ENCODE results near the gene LRRC72.
"Not testable (repeated sequence)": the region's sequence is repeated elsewhere in the genome, so short reads cannot be mapped to it uniquely, and the experiment has no call there.

LRRC72 gene

DNA sequence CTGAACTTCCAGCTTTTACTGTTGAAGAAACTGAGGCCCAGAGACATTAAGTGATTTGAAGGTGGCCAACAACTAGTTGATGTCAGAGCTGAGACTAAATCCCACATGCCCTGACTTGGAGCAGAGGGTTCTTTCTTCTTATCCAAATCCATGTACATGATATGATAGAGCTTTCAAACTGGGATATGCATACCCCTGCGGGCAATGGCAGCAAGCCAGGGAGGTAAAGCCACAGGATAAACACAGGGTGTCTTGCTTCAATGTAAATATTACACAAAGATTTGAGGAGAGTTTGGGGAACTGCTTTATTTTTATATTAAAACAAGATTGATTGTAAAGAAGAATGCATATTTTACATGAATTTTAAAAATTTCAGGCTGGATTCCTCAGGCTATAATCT, 2.3 kb upstream of the LRRC72 start:
- no peak for TF ChIP-seq Cebpa-rat (IDR thresholded peaks at IDR 0.05)
- no peaks in the 10 kb centered on the region for H3K27me3 ChIP-seq
- H3K36me3 ChIP-seq = no peaks in the 10 kb centered on the region
- no peak overlapping the region for H3K9ac ChIP-seq
- no peak overlapping the region for H3K27ac ChIP-seq
- H4K20me1 ChIP-seq = no peaks in the 10 kb centered on the region
- no peak overlapping the region for H3K4me2 ChIP-seq
- no peak overlapping the region for H3K4me3 ChIP-seq
- H3K9me3 ChIP-seq (replicated peaks in 1 of 11) = no peaks in the 10 kb centered on the region
- H3K4me1 ChIP-seq = no peaks in the 10 kb centered on the region

- no peak for TF ChIP-seq Cebpa-rat (IDR thresholded peaks at IDR 0.05)
- Histone ChIP-seq H3K27ac (no peak overlapping the region), H3K4me3 (no peak overlapping the region), H3K36me3 (no peaks in the 10 kb centered on the region), H3K27me3 (no peaks in the 10 kb centered on the region), H4K20me1 (no peaks in the 10 kb centered on the region), H3K9ac (no peak overlapping the region), H3K9me3 (replicated peaks in 1 of 11) (no peaks in the 10 kb centered on the region), H3K4me1 (no peaks in the 10 kb centered on the region), H3K4me2 (no peak overlapping the region)
Observed at GRCh38 chr7:16528520-16528919, 1.9 kb downstream of the LRRC72 start.

DNA sequence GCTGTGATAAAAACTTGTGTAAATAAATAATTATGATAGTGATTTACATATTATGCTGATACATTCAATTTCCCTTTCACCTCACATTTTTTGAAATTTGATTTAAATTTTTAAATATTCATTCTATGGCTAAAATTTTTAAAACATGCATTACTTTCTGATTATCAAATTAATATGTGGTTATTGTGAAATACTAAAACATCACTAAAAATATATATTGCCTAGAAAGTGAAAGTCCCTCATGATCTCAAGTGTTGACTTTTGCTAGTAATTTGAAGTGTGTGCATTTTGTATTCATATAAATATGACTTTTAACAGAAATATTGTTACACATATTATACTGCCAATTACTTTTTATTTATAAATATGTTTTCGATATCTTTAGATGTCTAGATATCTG, 3.1 kb downstream of the LRRC72 start:
- Histone ChIP-seq H3K9ac (no peak overlapping the region), H3K36me3 (no peaks in the 10 kb centered on the region), H3K4me1 (no peaks in the 10 kb centered on the region)

DNA sequence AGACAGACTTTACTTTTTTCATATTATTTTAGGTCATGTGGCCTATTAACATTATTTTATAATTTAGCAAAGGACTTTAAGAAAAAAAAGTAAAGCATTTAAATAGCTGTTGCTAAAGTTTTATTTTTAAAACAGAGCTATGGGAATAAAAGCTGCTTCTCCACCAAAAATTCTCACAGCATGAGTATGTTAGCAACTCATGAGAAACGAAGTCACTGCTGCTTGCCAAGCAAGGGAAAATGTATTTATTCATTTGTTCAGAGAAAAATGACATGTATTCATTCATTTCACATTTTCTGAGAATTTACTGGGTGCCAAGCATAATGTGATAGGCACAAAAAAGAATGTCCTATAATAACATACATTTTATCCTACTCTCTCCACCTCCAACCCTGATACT, 5.1 kb downstream of the LRRC72 start:
- Histone ChIP-seq H3K27ac (no peak overlapping the region), H3K4me3 (no peak overlapping the region), H3K9ac (no peak overlapping the region), H4K20me1 (no peaks in the 10 kb centered on the region), H3K4me2 (no peak overlapping the region), H3K9me3 (replicated peaks in 1 of 11) (no peaks in the 10 kb centered on the region), H3K36me3 (no peaks in the 10 kb centered on the region), H3K27me3 (no peaks in the 10 kb centered on the region), H3K4me1 (no peaks in the 10 kb centered on the region)
- no peak for TF ChIP-seq Cebpa-rat (IDR thresholded peaks at IDR 0.05)

More for the DNA sequence above, 3.1 kb downstream of the LRRC72 start:
- Histone ChIP-seq H3K4me3 (no peak overlapping the region), H3K4me2 (no peak overlapping the region), H3K9me3 (replicated peaks in 1 of 11) (no peaks in the 10 kb centered on the region), H3K27ac (no peak overlapping the region), H4K20me1 (no peaks in the 10 kb centered on the region), H3K27me3 (no peaks in the 10 kb centered on the region)
- TF ChIP-seq Cebpa-rat (IDR thresholded peaks at IDR 0.05) = no peak

- H3K9me3 ChIP-seq (replicated peaks in 1 of 11) = no peaks in the 10 kb centered on the region
- H3K27ac ChIP-seq = no peak overlapping the region
- no peak overlapping the region for H3K4me2 ChIP-seq
- H3K27me3 ChIP-seq = no peaks in the 10 kb centered on the region
- no peaks in the 10 kb centered on the region for H3K4me1 ChIP-seq
- no peak overlapping the region for H3K4me3 ChIP-seq
- no peak overlapping the region for H3K9ac ChIP-seq
- H3K36me3 ChIP-seq = no peaks in the 10 kb centered on the region
- no peak for TF ChIP-seq Cebpa-rat (IDR thresholded peaks at IDR 0.05)
- no peaks in the 10 kb centered on the region for H4K20me1 ChIP-seq
Observed at GRCh38 chr7:16532272-16532671, 5.6 kb downstream of the LRRC72 start.

DNA sequence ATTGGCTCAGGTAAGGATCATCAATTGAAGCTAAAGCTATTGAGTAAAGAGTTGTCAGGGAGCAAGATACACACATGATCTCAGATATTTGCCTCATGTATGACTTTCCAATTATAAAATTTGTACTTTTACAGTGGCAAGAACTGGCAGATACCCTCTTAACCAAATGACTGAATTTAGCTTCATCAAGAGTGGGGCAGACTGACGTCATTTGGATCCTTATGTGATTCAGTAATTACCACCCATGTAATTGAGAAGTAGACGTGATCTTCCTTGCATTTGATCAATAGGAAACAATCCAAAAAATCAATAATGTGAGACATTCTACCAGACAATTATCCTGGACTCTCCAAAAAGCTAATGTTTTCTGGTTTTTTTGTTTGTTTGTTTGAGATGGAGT, 8.9 kb downstream of the LRRC72 start:
- Histone ChIP-seq H3K9ac (no peak overlapping the region), H3K4me2 (no peak overlapping the region), H3K36me3 (no peaks in the 10 kb centered on the region), H4K20me1 (no peaks in the 10 kb centered on the region), H3K27me3 (no peaks in the 10 kb centered on the region), H3K27ac (no peak overlapping the region), H3K4me3 (no peak overlapping the region), H3K9me3 (replicated peaks in 1 of 11) (peaks cover 0 to 3% (median 0%) of the 10 kb centered on the region in 11 experiments; a peak in 2 of 22 replicates), H3K4me1 (no peaks in the 10 kb centered on the region)
- no peak for TF ChIP-seq Cebpa-rat (IDR thresholded peaks at IDR 0.05)

- not testable (repeated sequence) for H4K20me1 ChIP-seq; H3K4me3 ChIP-seq; H3K4me1 ChIP-seq; H3K4me2 ChIP-seq; H3K27me3 ChIP-seq; H3K27ac ChIP-seq; H3K9me3 ChIP-seq (replicated peaks in 1 of 11); H3K36me3 ChIP-seq; H3K9ac ChIP-seq
Observed at GRCh38 chr7:16540559-16540958, 13.9 kb downstream of the LRRC72 start.

DNA sequence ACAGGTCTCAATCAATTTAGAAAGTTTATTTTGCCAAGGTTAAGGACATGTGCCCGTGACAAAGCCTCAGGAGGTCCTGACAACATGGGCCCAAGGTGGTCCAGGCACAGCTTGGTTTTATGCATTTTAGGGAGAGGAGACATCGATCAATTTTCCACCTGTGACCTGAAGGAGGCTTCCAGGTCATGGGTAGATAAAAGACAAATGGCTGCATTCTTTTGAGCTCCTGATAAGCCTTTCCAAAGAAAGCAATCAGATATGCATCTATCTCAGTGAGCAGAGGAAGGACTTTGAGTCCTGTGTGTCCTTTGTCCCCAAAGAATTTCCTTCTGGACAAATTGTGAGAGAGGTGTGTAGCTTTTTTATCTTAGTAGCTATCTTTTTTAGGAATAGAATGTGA, 15.8 kb downstream of the LRRC72 start:
- Histone ChIP-seq H3K27me3 (no peaks in the 10 kb centered on the region), H3K9me3 (replicated peaks in 1 of 11) (peaks cover 0 to 6% (median 2%) of the 10 kb centered on the region in 11 experiments; a peak in 4 of 22 replicates), H3K36me3 (no peaks in the 10 kb centered on the region), H3K27ac (no peak overlapping the region), H3K4me3 (no peak overlapping the region), H3K9ac (no peak overlapping the region), H3K4me2 (no peak overlapping the region), H4K20me1 (no peaks in the 10 kb centered on the region), H3K4me1 (no peaks in the 10 kb centered on the region)
- no peak for TF ChIP-seq Cebpa-rat (IDR thresholded peaks at IDR 0.05)

GRCh38 chr7:16543456-16543855, 16.8 kb downstream of the LRRC72 start:
- no peaks in the 10 kb centered on the region for H3K27me3 ChIP-seq
- H3K4me1 ChIP-seq = no peaks in the 10 kb centered on the region
- no peak overlapping the region for H3K4me2 ChIP-seq
- H3K9me3 ChIP-seq (replicated peaks in 1 of 11) = peaks cover 0 to 15% (median 4%) of the 10 kb centered on the region in 11 experiments; a peak in 9 of 22 replicates
- no peak overlapping the region for H3K9ac ChIP-seq
- H4K20me1 ChIP-seq = no peaks in the 10 kb centered on the region
- no peak overlapping the region for H3K27ac ChIP-seq
- no peak for TF ChIP-seq Cebpa-rat (IDR thresholded peaks at IDR 0.05)
- H3K36me3 ChIP-seq = no peaks in the 10 kb centered on the region
- H3K4me3 ChIP-seq = no peak overlapping the region

- no peak overlapping the region for H3K9ac ChIP-seq
- H3K27me3 ChIP-seq = no peaks in the 10 kb centered on the region
Observed at GRCh38 chr7:16546921-16547505, 20.4 kb downstream of the LRRC72 start.

More at GRCh38 chr7:16546921-16547505, 20.4 kb downstream of the LRRC72 start:
- Histone ChIP-seq H4K20me1 (no peaks in the 10 kb centered on the region), H3K9me3 (replicated peaks in 1 of 11) (peaks cover 0 to 15% (median 0%) of the 10 kb centered on the region in 11 experiments; a peak in 8 of 22 replicates), H3K4me1 (no peaks in the 10 kb centered on the region), H3K36me3 (no peaks in the 10 kb centered on the region), H3K4me3 (no peak overlapping the region), H3K4me2 (no peak overlapping the region), H3K27ac (no peak overlapping the region)
- TF ChIP-seq Cebpa-rat (IDR thresholded peaks at IDR 0.05) = no peak
